ENCODE measurements around the gene METTL15.

DNA sequence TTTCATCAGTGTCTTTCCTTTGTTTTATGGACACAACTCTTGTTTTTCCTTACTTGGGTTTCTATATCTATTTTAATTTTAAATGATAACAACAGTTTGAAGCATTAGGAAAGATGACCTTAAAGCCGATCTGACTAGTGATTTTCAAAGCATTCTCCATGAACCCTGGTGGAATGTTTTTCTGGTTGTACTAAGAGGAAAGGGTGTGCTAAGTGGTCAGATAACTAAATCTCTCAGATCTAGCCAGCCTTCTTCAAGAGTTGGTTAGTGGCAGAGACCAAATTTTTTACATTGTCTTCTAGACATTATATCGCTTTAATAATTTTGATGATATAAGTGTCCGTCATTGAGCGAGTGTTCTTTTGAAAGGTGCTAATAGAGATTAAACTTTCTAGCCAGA is 134.4 kb downstream of the METTL15 start:
- TF ChIP-seq SIN3A (IDR thresholded peaks at IDR 0.05; ENCODE audit: borderline replicate concordance, insufficient read depth, low read length) (no peak), POLR2AphosphoS5 (IDR thresholded peaks at IDR 0.05; ENCODE audit: low read depth, low read length) (no peak), TAF1 (IDR thresholded peaks at IDR 0.05; ENCODE audit: borderline replicate concordance, insufficient read depth, low read length) (no peak), FOXP2 (optimal IDR thresholded peaks at IDR 0.05; ENCODE audit: borderline replicate concordance, extremely low read depth, extremely low read length, insufficient read depth) (no peak)
- TF ChIP-seq, protein P1, sequence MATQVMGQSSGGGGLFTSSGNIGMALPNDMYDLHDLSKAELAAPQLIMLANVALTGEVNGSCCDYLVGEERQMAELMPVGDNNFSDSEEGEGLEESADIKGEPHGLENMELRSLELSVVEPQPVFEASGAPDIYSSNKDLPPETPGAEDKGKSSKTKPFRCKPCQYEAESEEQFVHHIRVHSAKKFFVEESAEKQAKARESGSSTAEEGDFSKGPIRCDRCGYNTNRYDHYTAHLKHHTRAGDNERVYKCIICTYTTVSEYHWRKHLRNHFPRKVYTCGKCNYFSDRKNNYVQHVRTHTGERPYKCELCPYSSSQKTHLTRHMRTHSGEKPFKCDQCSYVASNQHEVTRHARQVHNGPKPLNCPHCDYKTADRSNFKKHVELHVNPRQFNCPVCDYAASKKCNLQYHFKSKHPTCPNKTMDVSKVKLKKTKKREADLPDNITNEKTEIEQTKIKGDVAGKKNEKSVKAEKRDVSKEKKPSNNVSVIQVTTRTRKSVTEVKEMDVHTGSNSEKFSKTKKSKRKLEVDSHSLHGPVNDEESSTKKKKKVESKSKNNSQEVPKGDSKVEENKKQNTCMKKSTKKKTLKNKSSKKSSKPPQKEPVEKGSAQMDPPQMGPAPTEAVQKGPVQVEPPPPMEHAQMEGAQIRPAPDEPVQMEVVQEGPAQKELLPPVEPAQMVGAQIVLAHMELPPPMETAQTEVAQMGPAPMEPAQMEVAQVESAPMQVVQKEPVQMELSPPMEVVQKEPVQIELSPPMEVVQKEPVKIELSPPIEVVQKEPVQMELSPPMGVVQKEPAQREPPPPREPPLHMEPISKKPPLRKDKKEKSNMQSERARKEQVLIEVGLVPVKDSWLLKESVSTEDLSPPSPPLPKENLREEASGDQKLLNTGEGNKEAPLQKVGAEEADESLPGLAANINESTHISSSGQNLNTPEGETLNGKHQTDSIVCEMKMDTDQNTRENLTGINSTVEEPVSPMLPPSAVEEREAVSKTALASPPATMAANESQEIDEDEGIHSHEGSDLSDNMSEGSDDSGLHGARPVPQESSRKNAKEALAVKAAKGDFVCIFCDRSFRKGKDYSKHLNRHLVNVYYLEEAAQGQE (IDR thresholded peaks at IDR 0.05; ENCODE audit: insufficient read depth in 1 of 2, low read depth in 2 of 2, low read length in 2 of 2) = no peak
